ENCODE data around the gene WDFY4.

GRCh38 chr10:48913674-48914073 lies 229.0 kb downstream of the WDFY4 start:
- TF ChIP-seq CTCF (conservative IDR thresholded peaks at IDR 0.05; ENCODE audit: low read length) = no peak
- no peak for TF ChIP-seq EZH2phosphoT487 (IDR thresholded peaks at IDR 0.05; ENCODE audit: borderline replicate concordance)
